ENCODE data around the gene PHLDA2.

Gene PHLDA2

GRCh38 chr11:2928605-2929530 is at the start of gene PHLDA2:
Gene PHLDA2 (minus strand): TSS chr11:2929420. CDS start chr11:2929364, 56 bp downstream.
- peak; percentile 69 for DNase-seq

GRCh38 chr11:2977113-2977512 is 47.9 kb upstream of the PHLDA2 start:
- no peak for DNase-seq

GRCh38 chr11:2976294-2977063 is 47.3 kb upstream of the PHLDA2 start:
- no peak for DNase-seq

DNA sequence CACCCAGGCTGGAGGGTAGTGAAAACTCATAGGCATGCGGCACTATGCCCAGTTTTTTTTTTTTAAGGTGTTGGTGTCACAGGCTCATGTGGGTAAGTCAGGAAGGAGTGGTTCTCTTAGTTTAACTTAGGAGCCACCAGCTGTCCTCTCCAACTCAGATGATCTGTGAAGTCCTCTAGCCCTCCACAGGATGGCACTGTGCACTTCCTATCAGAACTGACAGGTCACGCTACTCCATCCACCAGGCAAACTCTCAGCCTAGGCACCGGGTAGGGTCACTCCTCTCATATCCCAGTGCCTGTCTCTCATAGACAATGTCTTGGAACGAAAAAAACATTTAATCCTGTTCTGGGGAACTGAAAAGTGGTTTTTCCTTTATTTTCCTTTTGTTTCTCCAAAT is 46.4 kb upstream of the PHLDA2 start:
- peak; percentile 64 for DNase-seq

GRCh38 chr11:2974272-2974671 is 45.1 kb upstream of the PHLDA2 start:
- DNase-seq, result no peak

DNA sequence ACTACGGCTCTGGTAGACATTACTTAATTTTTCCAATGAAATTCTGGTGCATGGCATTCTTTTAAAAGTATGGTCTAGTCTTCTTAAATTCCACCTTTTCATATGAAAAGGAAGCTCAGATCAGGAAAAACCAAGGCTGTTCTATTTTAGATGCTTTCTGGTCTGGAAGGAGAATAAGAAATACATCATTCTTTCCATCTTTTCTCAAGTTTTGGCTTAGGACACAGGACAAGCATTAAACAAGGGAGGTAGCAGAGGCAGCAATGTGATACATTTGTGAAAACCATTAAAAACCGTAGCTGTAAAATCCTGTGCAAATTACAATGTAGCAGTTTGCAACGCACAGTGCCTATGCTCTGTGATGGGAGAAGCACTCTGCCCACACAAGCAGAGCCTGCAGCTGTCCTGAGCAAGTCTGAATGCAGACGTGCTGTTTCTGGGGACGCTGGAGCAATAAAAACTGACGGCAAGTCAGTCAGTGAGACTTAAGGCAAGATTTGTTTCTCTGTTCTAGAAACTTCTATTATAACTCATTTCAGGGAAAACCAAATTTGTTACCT is 39.2 kb upstream of the PHLDA2 start:
- DNase-seq, result no peak

DNA sequence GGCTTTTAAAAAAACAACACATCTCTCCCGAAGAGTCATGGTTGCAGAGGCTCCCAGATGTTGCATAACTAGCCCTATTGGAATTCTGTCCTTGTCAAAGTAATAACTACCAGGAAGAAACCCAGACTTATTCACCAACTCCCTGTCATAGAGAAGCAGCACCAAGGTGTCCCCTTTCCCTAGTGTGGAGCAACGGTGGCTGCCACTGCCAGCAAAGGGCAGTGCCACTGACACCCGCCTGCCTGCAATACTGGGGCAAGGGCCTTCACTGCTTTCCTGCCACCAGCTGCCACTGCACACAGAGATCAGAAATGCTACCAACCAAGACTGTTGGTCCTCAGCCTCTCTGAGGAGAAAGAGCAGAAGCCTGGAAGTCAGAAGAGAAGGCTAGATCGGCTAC is 35.6 kb upstream of the PHLDA2 start:
- DNase-seq, result no peak

DNA sequence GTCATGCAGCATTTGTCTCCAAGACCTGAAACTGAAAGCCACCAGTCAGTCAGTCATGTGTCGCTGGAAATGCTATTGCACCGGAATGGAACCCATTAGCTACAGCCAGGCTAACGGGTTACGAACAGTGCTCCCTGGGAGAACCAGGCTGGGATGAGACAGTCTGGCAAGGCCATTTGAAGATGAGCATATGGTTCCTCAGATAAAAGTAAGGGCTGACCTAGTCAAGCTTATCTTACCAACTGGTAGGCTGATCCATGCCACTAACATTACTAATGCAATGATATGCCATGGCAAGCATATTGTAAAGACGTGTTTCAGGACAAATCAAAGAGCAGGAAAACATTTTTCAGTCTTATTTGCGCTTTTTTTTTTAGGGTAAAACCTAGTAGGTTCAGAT is 34.5 kb upstream of the PHLDA2 start:
- no peak for DNase-seq

- no peak for DNase-seq
These were observed 34.0 kb upstream of the PHLDA2 start for GRCh38 chr11:2963112-2963754.

DNA sequence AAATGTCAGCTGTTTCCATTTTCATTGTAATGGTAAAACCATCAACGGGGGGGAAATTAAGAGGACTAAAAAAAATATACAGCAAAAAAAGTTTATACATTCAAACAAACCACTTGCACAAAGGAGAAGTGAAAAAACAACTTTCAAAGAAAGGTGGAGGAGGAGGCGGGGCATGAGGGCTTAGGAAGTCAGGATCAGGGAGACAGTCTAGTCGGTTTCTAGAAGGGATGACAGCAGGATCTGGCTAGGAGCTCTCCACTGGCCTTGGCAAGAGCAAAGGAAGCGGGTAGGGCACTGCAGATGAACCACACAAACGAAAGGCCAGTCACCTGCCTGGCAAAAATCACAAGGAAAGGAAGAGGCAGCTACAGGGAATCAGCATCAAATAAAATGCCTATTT is 31.9 kb upstream of the PHLDA2 start:
- no peak for DNase-seq

DNA sequence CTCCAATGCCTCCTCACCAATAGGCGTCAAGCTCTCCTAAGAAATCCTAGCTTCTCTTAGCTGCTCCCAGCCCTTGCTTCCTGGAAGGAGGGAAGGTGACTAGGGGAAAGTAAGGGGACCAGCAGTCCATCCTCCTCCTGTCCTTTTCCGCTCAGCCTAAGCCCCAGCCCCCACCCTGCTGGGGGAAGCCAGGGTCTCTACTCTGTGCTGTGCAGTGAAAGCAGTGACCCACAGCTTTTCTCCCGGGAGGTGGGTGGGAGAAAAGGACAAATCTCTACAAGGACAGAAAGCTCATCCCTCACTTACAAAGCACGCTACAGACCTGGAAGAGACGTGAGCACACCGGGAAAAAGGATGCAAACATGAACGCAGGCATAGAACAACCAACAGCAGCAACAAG is 30.9 kb upstream of the PHLDA2 start:
- no peak for DNase-seq

DNA sequence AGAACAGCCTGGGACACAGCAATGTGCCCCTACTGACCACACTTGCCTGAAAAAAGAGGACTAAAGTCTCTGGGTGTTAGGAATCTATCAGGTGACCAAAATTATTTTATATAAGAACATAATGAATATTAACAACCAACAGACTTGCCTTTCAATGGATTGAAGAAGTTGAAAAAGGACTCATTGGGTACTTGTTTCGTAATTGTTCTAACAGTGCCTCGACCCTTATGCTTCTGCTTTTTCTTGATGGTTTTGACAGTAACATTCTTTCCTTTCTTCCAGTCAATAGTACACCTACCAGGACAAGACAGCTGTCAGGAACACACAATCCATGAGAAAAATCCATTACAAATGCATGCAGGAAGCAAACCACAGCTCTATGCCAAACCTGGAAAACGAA is 29.0 kb upstream of the PHLDA2 start:
- DNase-seq, result no peak

DNA sequence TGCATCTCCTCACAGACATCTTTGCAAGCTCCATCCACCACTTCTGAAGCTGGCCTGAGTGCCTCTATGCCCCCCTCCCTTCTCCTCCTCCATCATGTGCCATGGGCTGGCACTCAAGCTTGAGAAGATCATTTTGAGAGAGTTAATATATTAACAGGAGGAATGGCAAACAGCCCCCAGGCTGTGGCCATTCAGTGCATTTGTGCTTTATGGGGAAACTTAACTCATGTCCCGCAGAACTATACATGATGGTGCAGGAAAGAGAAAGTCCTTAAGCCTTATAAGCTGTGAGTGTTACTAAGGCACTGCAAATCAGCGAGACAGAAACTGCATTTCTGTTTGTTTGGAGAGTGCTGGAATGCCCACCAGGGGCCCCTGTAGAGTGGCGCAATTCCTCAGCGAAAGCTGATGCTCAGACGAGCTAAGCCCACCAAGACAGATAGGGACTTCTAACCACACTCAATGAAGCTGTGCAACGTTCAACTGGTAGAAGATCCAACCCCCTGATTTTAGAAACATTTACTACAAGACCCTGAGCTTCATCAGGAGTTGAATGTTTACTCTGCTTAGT is 26.8 kb upstream of the PHLDA2 start:
- no peak for DNase-seq

DNA sequence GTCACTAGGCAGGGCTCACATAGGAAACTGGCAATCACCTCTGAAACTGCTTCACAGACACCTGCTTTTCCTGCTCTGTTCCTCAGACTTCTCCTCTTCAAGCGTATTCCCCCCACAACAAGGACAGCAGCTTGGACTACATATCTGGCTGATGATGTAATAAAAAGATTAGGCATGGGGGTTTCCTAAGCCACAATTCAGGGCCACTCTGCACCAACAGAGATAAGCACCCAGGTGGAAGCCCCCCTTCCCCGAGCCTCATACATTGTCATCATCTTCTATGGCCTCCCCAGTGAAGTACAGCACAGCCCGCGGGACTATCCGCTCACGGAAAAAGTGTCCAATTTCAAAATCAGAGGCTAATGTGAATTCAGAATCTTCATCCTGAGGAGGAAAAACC is 25.0 kb upstream of the PHLDA2 start:
- DNase-seq, result no peak

DNA sequence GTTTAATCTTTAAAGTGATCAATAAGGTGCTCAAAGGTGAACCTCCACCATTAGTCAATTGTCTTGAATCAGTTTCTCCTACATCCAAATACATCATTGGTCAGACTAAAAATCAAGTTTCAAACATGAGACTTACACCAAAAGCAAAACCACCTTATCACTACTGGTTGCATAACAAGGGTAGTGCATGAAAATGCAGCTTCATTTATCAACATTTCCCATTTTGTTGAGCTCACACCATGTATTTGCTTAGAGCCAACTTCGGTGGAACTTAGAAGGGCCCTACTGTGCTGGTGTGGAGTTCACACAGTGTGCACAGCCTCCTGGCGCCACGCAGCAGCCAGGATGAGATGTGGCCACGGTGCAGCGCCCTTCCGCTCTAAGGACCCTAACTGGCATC is 23.1 kb upstream of the PHLDA2 start:
- DNase-seq, result no peak

DNA sequence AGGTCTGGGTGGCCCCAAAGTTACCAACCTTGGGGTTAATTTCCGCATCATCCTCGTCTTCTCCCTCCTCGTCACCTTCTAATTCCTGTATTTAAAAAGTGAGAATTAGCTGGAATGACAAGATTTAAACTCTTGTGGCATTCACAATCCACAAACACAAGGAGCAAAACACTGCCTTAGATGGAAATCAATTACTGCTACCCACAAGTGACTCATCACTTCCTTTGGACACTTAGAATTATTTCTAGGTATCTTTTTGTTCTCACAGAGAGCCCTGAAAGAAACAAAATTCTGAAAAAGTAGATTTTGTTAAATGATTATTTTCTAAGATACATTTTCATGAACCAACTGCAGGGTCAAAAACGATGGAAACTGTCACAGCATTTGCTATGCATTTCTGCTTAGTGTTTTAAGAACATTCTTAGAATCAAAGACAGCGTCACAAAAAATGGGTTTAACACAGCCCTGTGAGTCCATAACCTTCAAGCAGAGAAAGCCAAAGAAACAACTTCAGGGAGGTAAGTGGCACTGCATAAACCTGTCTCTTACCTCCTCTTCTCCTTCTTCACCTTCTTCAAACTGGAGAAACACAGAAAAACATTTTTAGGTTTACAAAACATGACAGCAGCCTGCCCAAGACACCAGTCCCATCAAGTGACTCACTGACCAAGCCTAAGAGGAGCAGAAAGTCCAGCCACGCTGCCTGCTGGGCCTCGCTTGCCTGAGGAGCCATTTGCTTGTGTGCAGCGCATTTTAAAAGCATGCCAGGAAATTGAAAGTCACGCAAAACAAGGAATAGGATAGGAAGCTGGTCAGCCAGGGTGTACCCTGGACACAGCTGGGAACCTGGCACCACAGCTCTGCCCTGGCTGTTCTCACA is 22.3 kb upstream of the PHLDA2 start:
- DNase-seq, result no peak

GRCh38 chr11:2950825-2951224 is 21.6 kb upstream of the PHLDA2 start:
- DNase-seq, result no peak

GRCh38 chr11:2949920-2950319 is 20.7 kb upstream of the PHLDA2 start:
- no peak for DNase-seq

- DNase-seq, result no peak
These were observed 18.5 kb upstream of the PHLDA2 start for GRCh38 chr11:2947744-2948143.

DNA sequence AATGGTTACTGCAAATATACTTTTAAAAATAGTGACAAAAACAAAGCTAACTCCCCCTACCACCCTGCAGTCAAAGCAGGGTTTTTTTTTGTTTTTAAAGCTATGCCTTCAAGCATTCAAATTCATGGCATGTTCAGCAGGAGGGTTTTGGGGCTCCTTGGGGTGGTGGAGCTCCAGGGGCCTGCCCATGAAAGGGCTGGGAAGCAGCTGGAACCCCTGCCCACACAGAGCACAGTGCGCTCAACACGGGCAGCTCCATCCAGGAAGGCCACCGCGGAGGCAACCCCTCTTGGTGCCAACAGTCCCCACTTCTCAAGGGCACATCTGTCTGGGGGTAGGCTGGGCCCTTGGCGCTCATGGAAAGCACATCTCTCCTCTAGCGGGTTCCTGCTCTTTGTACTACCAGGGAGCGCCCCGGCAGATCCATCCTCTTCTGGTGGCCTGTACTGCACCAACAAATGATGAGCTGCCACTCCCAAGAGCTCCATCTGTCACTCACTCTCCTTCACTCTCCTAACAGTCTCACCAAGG is 16.6 kb upstream of the PHLDA2 start:
- DNase-seq, result no peak

GRCh38 chr11:2945031-2945756 is 16.0 kb upstream of the PHLDA2 start:
- peak; percentile 76 for DNase-seq
